ENCODE data around the gene PITPNM3.

The PITPNM3 gene

DNA sequence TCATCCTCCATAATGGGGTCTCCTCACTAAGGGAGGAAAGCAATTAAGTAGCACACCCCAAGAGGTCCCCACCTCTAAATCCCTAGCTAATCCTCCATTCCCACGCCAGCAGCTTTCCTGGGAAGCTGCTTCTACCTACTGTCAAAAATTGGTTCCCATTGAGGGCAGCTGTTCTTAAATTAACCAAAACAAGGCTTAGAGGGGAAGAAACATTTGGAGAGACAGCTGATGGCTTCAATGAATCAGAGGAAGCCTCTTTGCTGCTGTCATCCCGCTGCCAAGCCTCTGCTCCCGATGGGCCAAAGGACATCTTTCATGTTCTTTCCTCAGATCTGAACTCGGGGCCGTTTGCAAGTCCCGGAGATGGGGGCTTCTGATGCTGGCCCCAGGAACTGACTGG, 148.1 kb downstream of the PITPNM3 start:
- DNase-seq (ENCODE audit: low spot score): no peak

- DNase-seq (ENCODE audit: low spot score): no peak
These were observed 154.1 kb downstream of the PITPNM3 start for GRCh38 chr17:6402258-6402657.

All from Ammon's horn (tissue), 1 donor.